Eye (tissue), 1 donor: ENCODE results near the gene CMIP.

Experiments used
- DNase-seq: peaks from one replicate; pipeline ENCODE4 v3.0.0-alpha.2; 2015

CMIP gene

DNA sequence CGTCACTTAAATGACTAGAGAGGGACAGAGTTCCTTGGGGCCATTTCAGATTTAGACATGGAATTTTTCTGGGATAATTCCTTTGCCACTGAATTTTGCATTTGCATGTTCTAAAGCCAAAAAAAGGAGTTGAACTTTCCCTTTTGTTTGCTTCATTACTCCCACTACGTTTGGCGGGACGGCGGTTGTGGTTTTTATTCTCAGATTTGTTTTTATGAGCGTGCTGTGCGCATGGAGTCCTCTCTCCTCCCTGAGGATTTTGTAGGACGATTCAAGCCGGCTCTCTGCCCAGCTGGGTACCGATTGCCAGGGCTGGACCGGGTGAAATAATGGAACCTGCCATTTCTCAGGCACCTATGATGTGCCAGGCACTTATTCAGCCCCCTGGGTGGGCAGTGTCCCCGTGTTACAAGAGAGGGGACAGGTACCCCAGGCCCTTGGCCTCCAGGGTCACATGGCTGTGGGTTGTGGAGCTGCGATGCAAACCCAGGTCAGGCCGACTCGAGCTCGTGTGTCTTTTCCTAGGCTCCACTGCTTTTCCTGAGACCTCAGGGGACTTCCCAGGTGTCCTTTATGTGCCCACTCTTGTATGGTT lies 18.8 kb downstream of the CMIP start:
- no peak for DNase-seq

DNA sequence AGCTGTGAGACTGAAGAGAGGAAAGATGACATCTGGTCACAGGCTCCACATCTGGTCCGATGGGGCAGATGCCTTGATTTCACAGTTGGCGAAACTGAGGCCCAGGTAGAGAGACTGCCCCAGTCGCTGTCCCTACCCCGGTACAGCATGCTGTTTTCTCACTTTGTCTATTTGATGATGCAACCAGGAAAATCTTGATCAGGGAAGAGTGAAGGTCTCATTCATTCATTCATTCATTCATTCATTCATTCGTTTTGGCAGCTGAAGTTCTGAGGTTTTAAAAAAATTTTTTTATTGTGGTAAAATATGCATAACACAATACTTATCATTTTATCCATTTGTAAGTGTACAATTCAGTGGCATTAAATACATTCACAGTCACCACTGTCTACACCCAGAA lies 19.7 kb downstream of the CMIP start:
- no peak for DNase-seq

GRCh38 chr16:81465375-81465943 lies 20.9 kb downstream of the CMIP start:
- DNase-seq = no peak

GRCh38 chr16:81466356-81466980 lies 21.9 kb downstream of the CMIP start:
- no peak for DNase-seq

DNA sequence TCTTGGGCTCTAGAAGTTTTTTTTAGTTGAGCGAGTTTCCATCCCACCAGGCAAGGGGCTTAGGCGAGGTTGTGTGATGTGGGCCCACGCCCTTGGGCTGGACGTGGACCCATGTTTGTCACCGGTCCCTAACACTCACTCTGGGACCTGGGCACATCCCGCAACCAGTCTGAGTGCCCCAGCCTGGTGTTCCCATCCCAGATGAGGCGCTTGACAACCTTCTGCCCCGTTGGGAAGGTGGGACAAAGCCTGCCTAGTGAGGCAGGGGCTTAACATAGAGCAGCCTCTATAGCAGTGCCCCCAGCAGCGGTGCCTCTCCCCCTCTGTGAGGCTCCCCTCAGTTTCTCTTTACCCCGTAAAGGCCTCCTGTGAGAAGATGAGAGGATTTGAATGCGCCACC lies 22.5 kb downstream of the CMIP start:
- DNase-seq = no peak

DNA sequence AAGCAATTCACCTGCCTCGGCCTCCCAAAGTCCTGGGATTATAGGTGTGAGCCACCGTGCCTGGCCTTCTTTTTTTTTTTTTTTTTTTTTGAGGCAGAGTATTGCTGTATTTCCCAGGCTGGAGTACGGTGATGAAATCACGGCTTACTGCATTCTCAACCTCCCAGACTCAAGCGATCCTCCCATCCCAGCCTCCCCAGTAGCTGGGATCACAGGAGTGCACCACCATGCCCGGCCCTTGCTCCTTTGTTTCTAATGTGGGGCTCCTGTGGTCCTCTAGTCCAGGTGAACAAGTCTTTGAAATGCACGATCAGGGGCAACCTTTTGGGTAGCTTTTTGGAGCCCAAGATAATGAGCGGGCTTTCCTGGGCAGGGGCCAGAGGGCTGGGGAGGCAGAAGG lies 23.2 kb downstream of the CMIP start:
- DNase-seq = no peak

GRCh38 chr16:81468269-81468902 lies 23.8 kb downstream of the CMIP start:
- DNase-seq = no peak

- no peak for DNase-seq
Measured at GRCh38 chr16:81469183-81469677, 24.6 kb downstream of the CMIP start.

DNA sequence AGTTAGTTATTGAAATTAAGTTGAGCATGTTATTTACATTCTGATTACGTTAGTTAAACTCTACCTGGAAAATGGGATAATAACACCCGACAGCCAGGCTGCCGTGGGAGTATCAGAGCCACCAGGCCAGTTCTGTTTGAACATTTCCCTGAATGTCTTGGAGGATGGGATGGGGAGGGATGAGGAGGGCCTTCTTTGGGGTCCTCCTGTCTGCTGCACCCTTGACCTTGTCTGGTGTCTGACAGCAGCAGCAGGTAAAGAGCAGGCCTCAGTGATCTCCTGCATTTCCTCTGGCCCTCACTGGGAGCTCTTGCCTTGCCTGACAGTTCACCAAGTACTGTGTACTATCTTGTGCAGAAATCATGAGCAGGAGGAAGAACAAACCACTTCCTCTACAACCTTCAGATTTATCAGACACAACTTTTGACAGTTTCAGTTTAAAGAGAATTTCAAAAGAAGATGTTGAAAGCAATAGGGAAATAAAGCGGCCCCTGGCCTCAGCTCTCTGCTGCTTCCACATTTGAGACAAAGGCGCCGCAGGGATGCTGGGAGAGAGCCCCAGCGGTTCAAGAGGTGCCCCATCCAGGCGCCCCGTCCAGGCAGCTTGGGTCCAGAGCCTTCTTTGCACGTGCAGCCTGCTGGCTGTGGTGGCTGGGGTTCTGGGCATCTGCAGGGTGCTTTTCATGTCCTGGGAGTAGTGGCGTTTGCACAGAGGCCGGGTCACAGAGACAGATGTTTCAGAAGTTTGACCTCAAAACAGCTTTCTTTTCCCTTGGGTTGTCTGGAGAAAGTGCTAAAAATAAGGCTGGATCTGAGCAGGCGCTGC lies 25.3 kb downstream of the CMIP start:
- no peak for DNase-seq

DNA sequence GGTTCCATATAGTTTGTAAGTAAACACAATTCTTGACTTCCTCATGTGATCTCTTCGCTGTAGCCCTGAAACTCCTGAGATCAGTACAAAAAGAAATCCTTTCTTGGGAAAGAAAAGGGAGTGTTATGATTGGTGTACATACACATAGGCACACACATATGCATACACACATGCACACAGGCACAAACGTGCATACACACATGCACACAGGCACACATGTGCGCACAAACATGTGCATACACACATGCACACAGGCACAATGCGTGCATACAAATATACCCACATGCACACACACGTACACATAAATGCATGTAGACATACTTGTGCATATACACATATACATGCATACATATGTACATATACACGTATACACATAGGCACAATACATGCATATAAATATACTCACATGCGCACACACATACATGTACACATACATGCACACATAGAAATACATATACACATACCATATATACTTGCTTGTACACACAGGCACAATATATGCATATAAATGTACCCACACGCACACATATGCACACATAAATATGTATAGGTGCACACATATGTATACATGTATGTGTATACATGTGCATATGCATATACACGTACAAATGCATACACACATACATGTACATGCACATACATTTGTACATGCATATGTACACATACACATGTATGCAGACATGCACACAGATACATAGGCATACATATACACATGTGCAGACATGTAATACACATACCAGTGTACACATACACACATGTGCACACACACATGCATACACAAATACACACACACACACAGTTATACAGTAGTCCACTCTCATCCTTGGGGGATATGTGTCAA lies 26.4 kb downstream of the CMIP start:
- DNase-seq = no peak

DNA sequence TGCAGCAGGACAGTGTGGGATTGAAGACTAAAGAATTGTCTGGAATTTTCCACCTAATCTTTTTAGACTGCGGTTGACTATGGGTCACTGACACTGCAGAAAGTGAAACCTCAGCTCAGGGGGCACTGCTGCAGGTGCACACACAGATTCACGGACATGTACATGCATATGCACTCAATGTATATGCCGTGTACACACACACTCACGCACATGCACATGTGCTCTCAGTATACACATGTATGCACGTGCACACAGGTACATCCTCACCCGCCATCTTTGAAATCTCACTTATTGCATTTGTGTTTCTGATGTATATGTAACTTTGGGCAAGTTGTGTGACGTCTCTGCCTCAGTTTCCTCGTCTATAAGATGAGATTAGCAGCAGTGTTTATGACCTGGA lies 27.3 kb downstream of the CMIP start:
- no peak for DNase-seq

DNA sequence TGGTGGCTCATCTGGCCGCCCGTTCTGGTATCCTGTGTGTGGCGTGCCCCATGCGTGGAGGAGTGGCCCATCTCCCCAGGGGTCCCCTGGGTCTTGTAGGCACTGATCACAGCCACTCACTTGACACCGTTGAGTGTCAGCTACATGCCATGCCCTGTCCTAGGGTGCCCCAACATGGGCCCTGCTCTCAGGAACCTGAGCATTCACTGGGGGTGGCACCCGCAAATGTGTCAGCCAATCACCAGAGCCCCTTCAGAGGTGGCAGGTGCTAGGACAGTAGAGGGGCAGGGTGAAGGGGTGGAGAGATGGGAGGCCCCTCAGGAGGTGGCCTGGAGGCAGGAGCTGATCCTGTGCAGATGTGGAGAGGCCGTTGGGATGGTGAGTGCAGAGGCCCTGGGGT lies 27.8 kb downstream of the CMIP start:
- DNase-seq = no peak

GRCh38 chr16:81473066-81473488 lies 28.5 kb downstream of the CMIP start:
- DNase-seq = no peak

DNA sequence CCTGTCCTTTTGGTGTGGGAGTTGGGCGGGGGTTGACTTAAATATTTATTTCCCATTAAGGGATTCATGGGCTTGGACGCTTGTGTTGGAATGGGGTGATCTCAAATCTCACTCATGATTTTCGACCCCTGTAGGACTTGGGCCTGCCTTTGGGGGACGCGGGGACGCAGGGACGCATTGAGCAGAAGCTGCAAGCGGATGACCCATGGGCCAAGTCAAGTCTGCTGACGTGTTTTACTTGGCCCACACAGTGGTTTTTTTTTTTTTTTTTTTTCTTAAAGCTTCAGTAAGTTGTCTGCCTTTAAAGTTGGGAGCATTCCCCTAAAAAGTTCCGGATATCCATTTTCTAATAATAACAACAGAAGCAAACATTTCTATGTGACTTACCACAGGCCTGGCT lies 28.9 kb downstream of the CMIP start:
- DNase-seq = no peak

DNA sequence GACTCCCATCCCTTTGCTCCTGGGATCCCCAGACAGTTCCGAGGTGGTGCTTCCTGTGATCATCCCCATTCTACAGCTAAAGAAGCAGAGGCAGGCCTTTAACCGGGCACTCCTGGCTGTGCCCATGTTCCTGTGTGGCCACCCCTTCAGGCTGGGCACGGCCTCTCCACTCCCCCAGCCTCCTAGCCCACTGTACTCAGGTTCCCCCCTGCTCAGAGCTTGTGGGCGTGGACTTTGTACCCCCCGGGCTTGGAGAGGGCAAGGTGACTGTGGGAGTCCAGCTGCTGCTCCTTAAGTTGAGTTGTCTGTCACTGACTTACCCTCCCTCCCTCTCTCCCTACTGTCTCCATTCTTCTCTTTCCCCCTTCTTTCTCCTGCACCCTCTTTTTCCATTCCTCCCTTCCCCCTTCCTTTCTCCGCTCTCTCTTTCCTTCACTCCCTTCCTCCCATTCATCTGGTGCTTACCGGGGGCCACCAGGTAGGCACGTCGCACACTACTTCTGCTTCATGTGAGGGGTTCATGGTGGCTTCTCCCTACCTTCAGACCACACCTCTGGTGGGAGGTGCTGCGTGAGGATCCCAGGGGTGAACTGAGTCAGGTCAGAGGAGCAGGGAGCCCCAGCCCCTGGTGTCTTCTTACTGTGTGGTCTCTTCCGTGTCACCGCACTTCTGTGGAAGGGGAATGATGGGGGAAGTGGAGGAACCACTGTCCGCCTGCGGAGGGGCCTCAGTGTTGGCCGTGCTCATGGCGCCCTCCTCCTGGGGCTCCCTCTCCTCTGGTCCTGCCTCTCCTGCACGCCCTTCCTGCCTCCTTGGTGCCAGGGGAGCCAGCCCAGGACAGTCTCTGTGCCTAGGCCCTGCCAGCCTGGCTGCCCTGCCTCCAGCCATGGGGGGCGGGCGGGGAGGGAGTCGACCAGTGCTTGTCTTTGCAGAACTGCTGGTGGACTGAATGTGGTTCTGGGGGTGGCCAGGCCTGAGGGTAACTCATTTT lies 29.7 kb downstream of the CMIP start:
- DNase-seq = no peak

- no peak for DNase-seq
Measured at GRCh38 chr16:81477697-81478693, 33.4 kb downstream of the CMIP start.

DNA sequence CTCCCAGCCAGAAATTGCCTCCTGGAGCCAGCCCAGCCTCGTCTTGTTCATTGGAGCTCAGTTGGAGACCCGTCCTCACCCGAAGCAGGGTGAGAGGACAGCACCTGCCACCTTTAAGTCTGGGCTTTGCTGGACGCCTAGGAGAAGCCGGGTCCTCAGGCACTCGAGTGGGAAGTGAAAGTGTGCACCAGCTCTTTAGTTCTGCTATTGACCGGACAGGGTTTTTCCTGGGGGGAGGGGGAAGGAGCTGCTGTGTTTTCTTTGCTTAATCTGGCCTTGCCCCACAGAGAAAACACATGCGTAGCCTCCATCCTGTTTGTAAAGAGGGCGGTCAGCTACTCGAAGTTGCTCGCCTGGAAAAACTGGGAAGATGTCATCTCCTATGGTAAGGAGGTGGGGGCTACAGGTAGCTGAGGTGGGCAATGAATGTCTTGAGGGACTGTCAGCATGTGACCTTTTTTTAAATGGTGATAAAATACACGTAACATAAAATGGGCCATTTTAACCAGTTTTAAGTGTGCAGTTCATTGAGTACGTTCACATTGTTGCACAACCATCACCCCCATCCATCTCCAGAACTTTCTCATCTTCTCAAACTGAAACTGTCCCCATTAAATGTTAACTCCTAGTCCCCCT lies 34.4 kb downstream of the CMIP start:
- DNase-seq = no peak

DNA sequence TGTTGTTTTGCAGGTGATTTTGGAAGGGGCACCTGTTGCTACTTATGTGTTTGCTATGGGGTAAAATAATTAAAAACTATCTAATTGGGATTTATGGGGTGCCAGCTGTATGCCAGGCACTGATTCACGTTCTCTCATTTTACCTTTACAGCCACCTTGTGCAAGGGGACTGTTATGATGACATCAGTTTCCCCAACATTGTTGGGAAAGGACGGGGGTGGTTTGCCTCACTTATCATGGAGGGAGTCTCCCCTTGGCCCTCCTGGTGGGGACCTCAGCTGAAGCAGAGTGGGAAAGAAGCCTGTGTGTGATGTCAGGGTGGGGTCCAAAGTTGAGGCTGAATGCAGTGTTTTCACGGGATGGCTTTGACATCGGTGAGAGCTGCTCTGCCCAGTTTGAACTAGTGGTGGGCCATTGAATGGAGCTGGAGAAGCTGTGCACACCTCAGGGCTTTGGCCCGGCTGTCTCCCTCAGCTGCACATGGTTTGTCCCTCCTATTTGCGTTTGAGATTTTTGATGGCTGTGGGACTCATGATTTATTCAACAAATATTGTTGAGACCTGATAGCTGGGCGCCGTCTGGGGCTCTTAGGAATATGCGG lies 36.1 kb downstream of the CMIP start:
- DNase-seq = no peak
